HepG2 (cell line): ENCODE data around the gene DNAJC12. TPM values are rescaled to one million over a fixed set of nuclear protein-coding genes. Genes with fewer than 3 reads are reported as not detected.
A peak's percentile ranks its signal among the peaks of the same experiment; 100 is the strongest.

ENCODE experiments used
- ARNT2 ChIP-seq: sonication (generic); formaldehyde crosslinking; IDR thresholded peaks from 2 replicates; pipeline ENCODE4 v1.8.0; 2022; ENCODE audit warnings: mild to moderate bottlenecking, low read depth, missing genetic modification reagents, moderate library complexity
- GATAD2A ChIP-seq: IDR thresholded peaks from 2 replicates; pipeline ENCODE4 v1.6.1; 2016
- NCOA5 ChIP-seq: sonication (generic); formaldehyde crosslinking; IDR thresholded peaks from 2 replicates; pipeline ENCODE4 v1.4.0; 2020; ENCODE audit warnings: missing genetic modification reagents
- ZNF282 ChIP-seq: fragments of 450-650 bp; IDR thresholded peaks from 2 replicates; pipeline ENCODE4 v1.6.1; 2018; ENCODE audit not compliant: partially characterized antibody
- ZNF614 ChIP-seq: IDR thresholded peaks from 2 replicates; pipeline ENCODE4 v1.6.1; 2018; ENCODE audit warnings: missing biosample characterization, missing genetic modification reagents, inconsistent platforms, borderline replicate concordance
- ZNF839 ChIP-seq: sonication (generic); formaldehyde crosslinking; IDR thresholded peaks from 2 replicates; pipeline ENCODE4 v1.4.0; 2020; ENCODE audit warnings: missing genetic modification reagents, mild to moderate bottlenecking, borderline replicate concordance
- polyA plus RNA-seq, 8 experiments: library from polyadenylated mRNA; depleted of rRNA in 3 of 8; stranded (reverse) in 7 of 8; unstranded in 1 of 8; fragments of >200 nt; fragmentation: Illumina TruSeq in 4 of 8; extraction: Trizol in 4 of 8; gene quantifications; 2 replicates each; pipeline versions ENCODE4 v1.2.1 to v1.2.3, GENCODE V29; 2011 to 2016; ENCODE audit warnings: low read depth in 4 of 8, missing spikeins in 1 of 8, mixed read lengths in 1 of 8; ENCODE audit not compliant: insufficient read depth in 1 of 8
- total RNA-seq, 5 experiments: library from RNA; depleted of rRNA; stranded (reverse); fragments of >200 nt; fragmentation: Illumina TruSeq; extraction: Trizol; gene quantifications; 2 replicates each; pipeline ENCODE4 v1.2.3, GENCODE V29; 2016; ENCODE audit warnings: low read depth in 1 of 5
- TF ChIP-seq, protein P1 (sequence below): sonication (generic); formaldehyde crosslinking; IDR thresholded peaks from 2 replicates; pipeline ENCODE4 v1.9.0; 2021; ENCODE audit warnings: missing genetic modification reagents, borderline replicate concordance
- TF ChIP-seq, protein P2 (sequence below): sonication (generic); formaldehyde crosslinking; IDR thresholded peaks from 2 replicates; pipeline ENCODE4 v1.4.0; 2020; ENCODE audit warnings: missing genetic modification reagents, mild to moderate bottlenecking, borderline replicate concordance
- TF ChIP-seq, protein P3 (sequence below): sonication (generic); formaldehyde crosslinking; IDR thresholded peaks from 2 replicates; pipeline ENCODE4 v1.4.0; 2020; ENCODE audit warnings: missing genetic modification reagents

The DNAJC12 gene
- total and polyA plus RNA-seq, 2 of the 13 experiments (the other 11 are each of a cell fraction or from before 2014, with no cell fraction given): 11.6 to 43.9 TPM

DNA sequence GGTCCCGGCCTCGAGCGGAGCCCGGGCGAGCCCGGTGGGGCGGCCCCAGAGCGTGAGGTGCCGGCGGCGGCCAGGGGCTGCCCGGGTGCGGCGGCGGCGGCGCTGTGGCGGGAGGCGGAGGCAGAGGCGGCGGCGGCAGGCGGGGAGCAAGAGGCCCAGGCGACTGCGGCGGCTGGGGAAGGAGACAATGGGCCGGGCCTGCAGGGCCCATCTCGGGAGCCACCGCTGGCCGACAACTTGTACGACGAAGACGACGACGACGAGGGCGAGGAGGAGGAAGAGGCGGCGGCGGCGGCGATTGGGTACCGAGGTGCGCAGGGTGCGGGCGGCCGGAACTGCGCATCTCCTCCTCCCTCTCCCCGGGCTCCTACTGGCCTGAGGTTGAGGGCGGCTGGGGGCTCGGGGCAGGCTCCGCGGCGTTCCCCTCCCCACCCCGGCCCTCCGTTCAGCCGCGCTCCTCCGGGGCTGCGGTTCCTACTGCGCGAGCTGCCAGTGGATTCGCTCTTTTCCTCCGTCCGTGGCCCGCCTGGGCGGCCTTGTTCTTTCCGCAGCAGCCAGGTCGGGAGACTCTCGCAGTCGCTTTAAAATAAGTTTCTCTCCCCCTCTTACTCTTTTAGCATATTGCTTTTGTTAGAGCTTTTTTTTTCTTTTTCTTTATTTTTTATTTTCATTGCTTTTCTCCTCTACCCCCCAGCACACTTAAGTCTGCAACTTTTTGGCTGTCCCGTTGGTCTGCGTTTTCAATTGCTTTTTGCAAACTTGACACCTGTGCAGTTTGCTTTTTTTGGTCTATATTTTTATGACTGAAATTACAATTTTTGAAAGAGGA, 47.1 kb upstream of the DNAJC12 start (continued):
- no peak for TF ChIP-seq NCOA5
- no peak for TF ChIP-seq ZNF282
- TF ChIP-seq ZNF839 (CRISPR knock-in tag): no peak
- TF ChIP-seq, protein P1, sequence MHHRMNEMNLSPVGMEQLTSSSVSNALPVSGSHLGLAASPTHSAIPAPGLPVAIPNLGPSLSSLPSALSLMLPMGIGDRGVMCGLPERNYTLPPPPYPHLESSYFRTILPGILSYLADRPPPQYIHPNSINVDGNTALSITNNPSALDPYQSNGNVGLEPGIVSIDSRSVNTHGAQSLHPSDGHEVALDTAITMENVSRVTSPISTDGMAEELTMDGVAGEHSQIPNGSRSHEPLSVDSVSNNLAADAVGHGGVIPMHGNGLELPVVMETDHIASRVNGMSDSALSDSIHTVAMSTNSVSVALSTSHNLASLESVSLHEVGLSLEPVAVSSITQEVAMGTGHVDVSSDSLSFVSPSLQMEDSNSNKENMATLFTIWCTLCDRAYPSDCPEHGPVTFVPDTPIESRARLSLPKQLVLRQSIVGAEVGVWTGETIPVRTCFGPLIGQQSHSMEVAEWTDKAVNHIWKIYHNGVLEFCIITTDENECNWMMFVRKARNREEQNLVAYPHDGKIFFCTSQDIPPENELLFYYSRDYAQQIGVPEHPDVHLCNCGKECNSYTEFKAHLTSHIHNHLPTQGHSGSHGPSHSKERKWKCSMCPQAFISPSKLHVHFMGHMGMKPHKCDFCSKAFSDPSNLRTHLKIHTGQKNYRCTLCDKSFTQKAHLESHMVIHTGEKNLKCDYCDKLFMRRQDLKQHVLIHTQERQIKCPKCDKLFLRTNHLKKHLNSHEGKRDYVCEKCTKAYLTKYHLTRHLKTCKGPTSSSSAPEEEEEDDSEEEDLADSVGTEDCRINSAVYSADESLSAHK (CRISPR knock-in tag): no peak
- TF ChIP-seq ZNF614: no peak
- TF ChIP-seq GATAD2A (CRISPR knock-in tag): 0 out of 2 replicates have a peak, but pooled peaks have one; percentile 13
- TF ChIP-seq, protein P2, sequence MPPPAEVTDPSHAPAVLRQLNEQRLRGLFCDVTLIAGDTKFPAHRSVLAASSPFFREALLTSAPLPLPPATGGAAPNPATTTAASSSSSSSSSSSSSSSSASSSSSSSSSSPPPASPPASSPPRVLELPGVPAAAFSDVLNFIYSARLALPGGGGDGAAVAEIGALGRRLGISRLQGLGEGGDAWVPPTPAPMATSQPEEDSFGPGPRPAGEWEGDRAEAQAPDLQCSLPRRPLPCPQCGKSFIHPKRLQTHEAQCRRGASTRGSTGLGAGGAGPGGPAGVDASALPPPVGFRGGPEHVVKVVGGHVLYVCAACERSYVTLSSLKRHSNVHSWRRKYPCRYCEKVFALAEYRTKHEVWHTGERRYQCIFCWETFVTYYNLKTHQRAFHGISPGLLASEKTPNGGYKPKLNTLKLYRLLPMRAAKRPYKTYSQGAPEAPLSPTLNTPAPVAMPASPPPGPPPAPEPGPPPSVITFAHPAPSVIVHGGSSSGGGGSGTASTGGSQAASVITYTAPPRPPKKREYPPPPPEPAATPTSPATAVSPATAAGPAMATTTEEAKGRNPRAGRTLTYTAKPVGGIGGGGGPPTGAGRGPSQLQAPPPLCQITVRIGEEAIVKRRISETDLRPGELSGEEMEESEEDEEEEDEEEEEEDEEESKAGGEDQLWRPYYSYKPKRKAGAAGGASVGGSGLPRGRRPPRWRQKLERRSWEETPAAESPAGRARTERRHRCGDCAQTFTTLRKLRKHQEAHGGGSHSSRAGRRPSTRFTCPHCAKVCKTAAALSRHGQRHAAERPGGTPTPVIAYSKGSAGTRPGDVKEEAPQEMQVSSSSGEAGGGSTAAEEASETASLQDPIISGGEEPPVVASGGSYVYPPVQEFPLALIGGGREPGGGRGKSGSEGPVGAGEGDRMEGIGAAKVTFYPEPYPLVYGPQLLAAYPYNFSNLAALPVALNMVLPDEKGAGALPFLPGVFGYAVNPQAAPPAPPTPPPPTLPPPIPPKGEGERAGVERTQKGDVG (CRISPR knock-in tag): no peak
- TF ChIP-seq ARNT2 (CRISPR knock-in tag): no peak
- TF ChIP-seq, protein P3, sequence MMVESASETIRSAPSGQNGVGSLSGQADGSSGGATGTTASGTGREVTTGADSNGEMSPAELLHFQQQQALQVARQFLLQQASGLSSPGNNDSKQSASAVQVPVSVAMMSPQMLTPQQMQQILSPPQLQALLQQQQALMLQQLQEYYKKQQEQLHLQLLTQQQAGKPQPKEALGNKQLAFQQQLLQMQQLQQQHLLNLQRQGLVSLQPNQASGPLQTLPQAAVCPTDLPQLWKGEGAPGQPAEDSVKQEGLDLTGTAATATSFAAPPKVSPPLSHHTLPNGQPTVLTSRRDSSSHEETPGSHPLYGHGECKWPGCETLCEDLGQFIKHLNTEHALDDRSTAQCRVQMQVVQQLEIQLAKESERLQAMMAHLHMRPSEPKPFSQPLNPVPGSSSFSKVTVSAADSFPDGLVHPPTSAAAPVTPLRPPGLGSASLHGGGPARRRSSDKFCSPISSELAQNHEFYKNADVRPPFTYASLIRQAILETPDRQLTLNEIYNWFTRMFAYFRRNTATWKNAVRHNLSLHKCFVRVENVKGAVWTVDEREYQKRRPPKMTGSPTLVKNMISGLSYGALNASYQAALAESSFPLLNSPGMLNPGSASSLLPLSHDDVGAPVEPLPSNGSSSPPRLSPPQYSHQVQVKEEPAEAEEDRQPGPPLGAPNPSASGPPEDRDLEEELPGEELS (CRISPR knock-in tag): no peak
